ES-I3 (cell line): Measurements from ENCODE around the gene LEKR1.

Source experiments
- H3K36me3 ChIP-seq: 2 replicates; pipeline ENCODE4 v1.6.1; 2013; ENCODE audit warnings: mild to moderate bottlenecking, low read length, control low read depth, moderate library complexity; ENCODE audit not compliant: insufficient read depth
- H3K4me1 ChIP-seq: 2 replicates; pipeline ENCODE4 v1.6.1; 2013; ENCODE audit warnings: mild to moderate bottlenecking, control low read depth, low read length; ENCODE audit not compliant: insufficient read depth
- H3K9ac ChIP-seq: 2 replicates; pipeline ENCODE4 v1.6.1; 2013; ENCODE audit warnings: low read depth, mild to moderate bottlenecking, low read length, moderate library complexity
- H3K9me3 ChIP-seq: 2 replicates; pipeline ENCODE4 v1.6.1; 2013; ENCODE audit warnings: mild to moderate bottlenecking, low read length, moderate library complexity; ENCODE audit not compliant: control insufficient read depth, insufficient read depth

The LEKR1 gene

GRCh38 chr3:157079676-157080369, 253.7 kb downstream of the LEKR1 start:
- H3K9me3 ChIP-seq: no peaks in the 10 kb centered on the region
- H3K36me3 ChIP-seq: no peaks in the 10 kb centered on the region
- no peak overlapping the region for H3K9ac ChIP-seq
- H3K4me1 ChIP-seq: peaks cover 12% of the 10 kb centered on the region; the same call in 1 of the 2 replicates

- H3K4me1 ChIP-seq: 0 out of 2 replicates have a peak, but pooled peaks cover 6% of the 10 kb centered on the region
- no peak overlapping the region for H3K9ac ChIP-seq
- no peaks in the 10 kb centered on the region for H3K36me3 ChIP-seq
- no peaks in the 10 kb centered on the region for H3K9me3 ChIP-seq
Observed at GRCh38 chr3:157081626-157082210, 255.6 kb downstream of the LEKR1 start.

- Histone ChIP-seq H3K9me3 (no peaks in the 10 kb centered on the region), H3K9ac (no peak overlapping the region), H3K36me3 (no peaks in the 10 kb centered on the region), H3K4me1 (peaks cover 6% of the 10 kb centered on the region; the same call in 1 of the 2 replicates)
Observed at GRCh38 chr3:157082305-157082982, 256.3 kb downstream of the LEKR1 start.

GRCh38 chr3:157083824-157084223, 257.7 kb downstream of the LEKR1 start:
- peaks cover 15% of the 10 kb centered on the region for H3K4me1 ChIP-seq
- no peak overlapping the region for H3K9ac ChIP-seq
- no peaks in the 10 kb centered on the region for H3K9me3 ChIP-seq
- no peaks in the 10 kb centered on the region for H3K36me3 ChIP-seq

- Histone ChIP-seq H3K4me1 (peaks cover 23% of the 10 kb centered on the region), H3K9ac (no peak overlapping the region), H3K36me3 (no peaks in the 10 kb centered on the region), H3K9me3 (no peaks in the 10 kb centered on the region)
Observed at GRCh38 chr3:157086060-157086750, 260.1 kb downstream of the LEKR1 start.

- Histone ChIP-seq H3K9me3 (no peaks in the 10 kb centered on the region), H3K9ac (no peak overlapping the region), H3K36me3 (no peaks in the 10 kb centered on the region), H3K4me1 (peaks cover 20% of the 10 kb centered on the region)
Observed at GRCh38 chr3:157086775-157087174, 260.6 kb downstream of the LEKR1 start.

- Histone ChIP-seq H3K36me3 (no peaks in the 10 kb centered on the region), H3K9ac (no peak overlapping the region), H3K9me3 (no peaks in the 10 kb centered on the region), H3K4me1 (peaks cover 21% of the 10 kb centered on the region)
Observed at GRCh38 chr3:157087373-157087772, 261.2 kb downstream of the LEKR1 start.

- peak overlapping the region; percentile 82 for H3K9ac ChIP-seq
- H3K4me1 ChIP-seq: peaks cover 27% of the 10 kb centered on the region
- no peaks in the 10 kb centered on the region for H3K9me3 ChIP-seq
- H3K36me3 ChIP-seq: no peaks in the 10 kb centered on the region
Observed at GRCh38 chr3:157087780-157088600, 261.8 kb downstream of the LEKR1 start.

- no peaks in the 10 kb centered on the region for H3K9me3 ChIP-seq
- peaks cover 27% of the 10 kb centered on the region for H3K4me1 ChIP-seq
- H3K36me3 ChIP-seq: no peaks in the 10 kb centered on the region
- H3K9ac ChIP-seq: peak overlapping the region; percentile 82
Observed at GRCh38 chr3:157088601-157089454, 262.7 kb downstream of the LEKR1 start.

DNA sequence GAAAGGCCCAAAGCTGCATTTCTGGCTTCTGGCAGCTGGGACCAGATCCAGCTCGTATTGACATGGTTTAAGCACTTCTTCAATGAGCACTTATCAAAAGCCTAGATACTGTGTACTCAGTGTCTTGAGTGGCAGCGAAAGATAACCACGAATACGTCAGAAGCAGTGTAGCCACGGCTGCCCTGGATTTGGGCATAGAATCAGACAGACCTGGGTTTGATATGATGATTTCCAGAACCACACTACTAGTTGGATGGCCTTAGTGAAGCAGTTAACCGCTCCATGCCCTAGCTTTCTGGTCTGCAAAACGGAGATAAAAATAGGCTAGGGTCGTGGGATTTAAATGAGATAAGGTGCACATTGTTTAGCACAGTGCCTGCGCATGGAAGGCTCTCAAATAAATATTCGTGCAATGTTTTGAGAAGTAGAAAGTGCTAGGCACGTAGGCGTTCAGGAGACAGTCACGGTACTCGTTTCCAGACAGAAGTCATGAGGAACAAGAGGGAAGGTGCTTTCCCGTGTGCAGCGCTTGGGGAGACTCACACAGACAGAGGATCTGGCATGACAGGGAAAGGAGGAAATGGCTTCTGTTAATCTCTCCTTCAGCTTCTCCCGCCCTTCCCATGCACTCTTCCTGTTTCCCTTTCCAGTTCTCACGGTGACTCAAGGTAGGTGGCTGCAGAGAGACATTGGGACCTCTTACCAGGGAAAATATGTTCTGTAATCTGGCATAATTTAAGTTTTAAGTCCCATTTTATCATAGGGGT, 263.5 kb downstream of the LEKR1 start:
- H3K4me1 ChIP-seq: peaks cover 27% of the 10 kb centered on the region
- no peaks in the 10 kb centered on the region for H3K9me3 ChIP-seq
- H3K9ac ChIP-seq: peak overlapping the region; percentile 82; the same call in 1 of the 2 replicates
- H3K36me3 ChIP-seq: no peaks in the 10 kb centered on the region

DNA sequence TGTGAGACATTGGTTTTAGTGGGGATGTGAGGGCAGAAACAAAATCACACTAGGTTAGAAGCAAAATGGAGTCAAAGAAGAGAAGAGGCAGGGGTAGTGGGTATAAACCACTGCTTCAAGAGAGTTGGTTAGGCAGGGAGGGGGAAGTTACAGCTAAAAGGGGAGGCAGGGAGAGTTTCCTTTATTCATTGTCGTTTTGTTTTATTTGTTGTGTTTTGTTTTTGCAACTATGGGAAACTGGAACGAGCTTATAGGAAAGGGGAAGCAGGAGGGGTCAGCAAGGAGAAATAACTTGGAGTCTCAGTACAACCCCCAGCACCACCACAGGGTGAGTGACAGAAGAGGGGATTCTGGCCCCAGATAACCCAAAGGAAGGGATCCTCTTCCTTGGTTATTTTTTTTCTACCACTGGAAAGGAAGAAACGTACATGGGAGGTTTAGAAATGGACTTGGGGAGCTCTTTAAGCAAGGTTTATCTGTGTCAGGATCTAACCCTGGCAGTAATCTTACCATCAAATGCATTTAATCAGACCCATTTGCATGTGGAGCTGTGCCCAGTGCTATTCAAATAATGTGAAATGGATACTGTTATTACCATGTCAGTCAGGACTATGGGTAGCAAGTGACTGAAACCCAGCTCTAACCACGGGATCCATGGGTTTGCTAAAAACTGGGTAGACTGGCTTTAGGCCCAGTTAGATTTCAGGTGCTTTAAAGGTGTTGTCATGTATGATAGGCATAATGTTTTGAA, 265.1 kb downstream of the LEKR1 start:
- Histone ChIP-seq H3K36me3 (no peaks in the 10 kb centered on the region), H3K9ac (no peak overlapping the region), H3K4me1 (peaks cover 27% of the 10 kb centered on the region), H3K9me3 (no peaks in the 10 kb centered on the region)

GRCh38 chr3:157092230-157092629, 266.1 kb downstream of the LEKR1 start:
- H3K9ac ChIP-seq: no peak overlapping the region
- H3K4me1 ChIP-seq: peaks cover 26% of the 10 kb centered on the region
- H3K9me3 ChIP-seq: no peaks in the 10 kb centered on the region
- no peaks in the 10 kb centered on the region for H3K36me3 ChIP-seq
